ENCODE results near the gene MMP7. TPM values are rescaled to one million over a fixed set of nuclear protein-coding genes. Genes with fewer than 3 reads are reported as not detected.

Gene MMP7
- total RNA-seq, 1 donor from 2014 or later = 0.47 TPM

GRCh38 chr11:102494216-102494615 is 36.3 kb downstream of the MMP7 start:
- no peak for DNase-seq

GRCh38 chr11:102493524-102493923 is 37.0 kb downstream of the MMP7 start:
- no peak for DNase-seq

GRCh38 chr11:102491969-102492368 is 38.6 kb downstream of the MMP7 start:
- DNase-seq = no peak

DNA sequence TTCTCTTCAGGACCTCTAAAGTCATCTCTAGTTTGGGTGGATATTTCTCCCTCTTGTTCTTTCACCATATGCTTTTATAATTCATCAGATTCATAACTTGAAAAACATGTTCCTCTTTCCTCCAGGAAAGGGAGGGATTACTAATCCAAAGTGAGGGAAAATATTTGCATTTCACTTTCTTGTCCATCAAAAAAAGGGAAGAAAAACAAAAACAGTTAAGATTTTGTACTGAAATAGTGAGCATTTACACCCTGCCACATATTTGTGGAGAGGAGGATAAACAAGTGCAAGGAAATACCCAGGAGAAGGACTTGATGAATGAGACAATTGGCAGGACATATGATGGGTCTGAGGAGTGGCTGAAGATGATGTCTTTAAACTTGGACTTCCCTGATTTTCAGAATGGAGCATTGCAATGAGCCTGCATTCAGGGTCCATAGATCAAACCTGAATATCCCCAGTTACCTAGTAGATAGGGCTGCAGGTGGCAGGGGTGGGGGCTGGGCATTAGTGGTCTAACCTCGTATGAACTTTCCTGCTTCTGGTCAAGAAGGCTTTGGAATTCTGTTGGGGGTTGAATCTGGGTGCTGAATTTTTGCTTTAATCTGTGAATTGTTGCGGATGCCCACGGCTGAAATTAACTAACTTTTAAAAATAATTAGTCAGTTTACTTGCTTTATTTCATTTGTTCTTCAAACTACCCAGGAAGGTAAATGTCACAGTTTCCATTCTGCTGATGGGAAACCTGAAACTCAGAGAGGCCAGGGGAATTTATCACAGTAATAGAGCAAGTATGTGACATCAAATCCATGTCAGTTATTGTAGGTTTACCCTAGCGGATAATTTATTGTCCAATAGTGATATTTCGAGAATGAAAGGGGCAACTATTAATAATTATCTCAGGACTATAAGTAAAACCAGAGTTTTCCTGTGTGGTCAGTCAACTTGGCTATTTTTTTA is 41.1 kb downstream of the MMP7 start:
- no peak for DNase-seq

GRCh38 chr11:102488208-102488607 is 42.3 kb downstream of the MMP7 start:
- no peak for DNase-seq

DNA sequence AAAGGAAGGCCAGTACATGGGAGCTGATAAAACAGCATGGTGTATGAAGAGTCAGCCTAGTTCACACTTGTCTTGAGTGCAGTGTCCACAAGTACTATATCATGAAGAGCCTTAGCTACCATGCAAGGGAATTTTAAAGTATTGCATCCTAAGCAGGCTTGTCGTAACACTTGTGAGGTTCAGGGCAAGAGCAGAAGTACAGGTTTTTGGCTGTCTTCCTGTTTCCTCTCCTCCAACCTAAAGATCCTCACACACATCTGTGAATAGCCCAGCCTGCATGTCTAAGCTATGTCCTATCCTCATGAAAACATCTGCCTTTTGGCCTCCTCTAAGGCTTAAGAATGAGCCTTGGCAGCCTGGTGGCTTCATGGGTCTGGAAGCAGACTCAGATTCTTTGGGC is 43.3 kb downstream of the MMP7 start:
- DNase-seq = no peak

- DNase-seq = no peak
Measured at GRCh38 chr11:102486584-102486983, 44.0 kb downstream of the MMP7 start.

- no peak for DNase-seq
Measured at GRCh38 chr11:102485095-102485722, 45.3 kb downstream of the MMP7 start.

DNA sequence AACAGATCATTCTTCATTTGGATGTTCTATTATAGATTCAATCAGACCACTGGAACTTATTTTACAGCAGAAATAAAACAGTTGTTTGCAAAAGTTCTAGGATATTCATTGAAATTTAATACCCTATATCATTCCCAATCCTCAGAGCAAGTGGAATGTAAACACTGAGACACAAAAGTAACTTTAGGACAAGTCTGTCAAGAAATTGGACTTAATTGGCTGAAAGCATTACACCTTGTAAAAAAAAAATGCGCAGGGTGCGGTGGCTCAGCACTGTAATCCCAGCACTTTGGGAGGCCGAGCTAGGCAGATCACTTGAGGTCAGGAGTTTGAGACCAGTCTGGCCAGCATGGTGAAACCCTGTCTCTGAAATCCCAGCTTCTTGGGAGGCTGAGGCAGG is 48.1 kb downstream of the MMP7 start:
- no peak for DNase-seq

GRCh38 chr11:102479733-102480132 is 50.8 kb downstream of the MMP7 start:
- no peak for DNase-seq

- DNase-seq = no peak
Measured at GRCh38 chr11:102478673-102479299, 51.8 kb downstream of the MMP7 start.

- DNase-seq = no peak
Measured at GRCh38 chr11:102476812-102477211, 53.7 kb downstream of the MMP7 start.

GRCh38 chr11:102476069-102476468 is 54.5 kb downstream of the MMP7 start:
- DNase-seq = no peak

DNA sequence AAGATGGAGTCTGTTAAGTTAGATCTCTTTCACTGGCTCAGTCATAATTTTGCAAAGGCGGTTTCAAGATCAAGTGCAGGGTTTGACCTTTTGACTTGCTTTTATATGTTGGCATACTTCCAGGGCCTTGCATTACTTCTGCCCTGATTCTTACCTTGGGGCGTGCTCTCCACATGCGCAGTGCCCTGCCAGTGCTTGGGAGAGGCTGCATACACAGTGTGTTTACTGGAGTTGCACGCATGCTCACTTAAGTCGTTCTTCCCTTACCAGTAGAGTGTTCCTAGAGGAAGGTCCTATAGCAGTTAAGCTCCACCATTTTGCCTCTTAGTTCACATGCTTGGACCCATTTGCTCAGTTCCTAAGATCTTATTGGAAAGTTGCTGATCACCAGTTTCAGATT is 57.0 kb downstream of the MMP7 start:
- no peak for DNase-seq

- no peak for DNase-seq
Measured at GRCh38 chr11:102472127-102472526, 58.4 kb downstream of the MMP7 start.

GRCh38 chr11:102471474-102471873 is 59.1 kb downstream of the MMP7 start:
- no peak for DNase-seq

Other genes starting within 250 kb of the MMP7 start
- 1.7 TPM for gene BIRC3, start 213.3 kb downstream of the MMP7 start, total RNA-seq
- 160 TPM for gene BIRC2, start 183.5 kb downstream of the MMP7 start, total RNA-seq
- gene TMEM123, start 78.0 kb downstream of the MMP7 start, total RNA-seq = 101 TPM
- gene MMP20, start 94.6 kb upstream of the MMP7 start, total RNA-seq = not detected
- gene MMP27, start 175.0 kb upstream of the MMP7 start, total RNA-seq = not detected
- 0.16 TPM for gene MMP8, start 194.2 kb upstream of the MMP7 start, total RNA-seq
- gene MMP10, start 249.9 kb upstream of the MMP7 start, total RNA-seq = not detected

Measured in occipital lobe (tissue), 2 donors.